Heart left ventricle (tissue), 13 donors: ENCODE data around the gene SNRNP48.

ENCODE experiments used
- POLR2A ChIP-seq, 2 donors: fragments of 450-650 bp; IDR thresholded peaks; one replicate each; pipeline ENCODE4 v1.6.1; 2017; ENCODE audit warnings: antibody characterized with exemption in 2 of 2, mild to moderate bottlenecking in 2 of 2, moderate library complexity in 2 of 2
- TF ChIP-seq, protein P1 (sequence below), 12 donors: fragments of 200-600 bp; sonication (generic) in 4 of 12; IDR thresholded peaks; one replicate each; pipeline versions ENCODE4 v1.5.0 to v1.8.0; 2018 to 2022; ENCODE audit warnings: antibody characterized with exemption in 12 of 12, mild to moderate bottlenecking in 5 of 12
- donor health status: ischemic (EF 13 %, LVEDD 7.1; RV severe dilation, severe dysfunction).
- donor health status: DM: no; HTN: yes; CAD: no.
- donor health status: DM: no; HTN: no; CAD: no.
- donor health status: ischemic (EF 25% LVEDD 6.9; RV normal size, moderate dysfunction).
- donor health status: ischemic (EF 25% LVEDD 5.7; RV mildly dilated, moderate dysfunction).
- donor health status: ischemic (EF 35%, LVEDD 5.7; RV mildly dilated, moderate dysfunction).
- donor health status: nonischemic (EF 11% LVEDD 7.7; RV severe dilation, severe dysfunction).
- donor health status: DM: yes; HTN: yes; CAD: no.
- donor health status: PGD.
- donor health status: ischemic (EF 29% LVEDD 5.4; RV normal size, mild dysfunction).
- donor health status: nonischemic (EF 23%, LVEDD 6.1; RV moderate dilation, normal function).

DNA sequence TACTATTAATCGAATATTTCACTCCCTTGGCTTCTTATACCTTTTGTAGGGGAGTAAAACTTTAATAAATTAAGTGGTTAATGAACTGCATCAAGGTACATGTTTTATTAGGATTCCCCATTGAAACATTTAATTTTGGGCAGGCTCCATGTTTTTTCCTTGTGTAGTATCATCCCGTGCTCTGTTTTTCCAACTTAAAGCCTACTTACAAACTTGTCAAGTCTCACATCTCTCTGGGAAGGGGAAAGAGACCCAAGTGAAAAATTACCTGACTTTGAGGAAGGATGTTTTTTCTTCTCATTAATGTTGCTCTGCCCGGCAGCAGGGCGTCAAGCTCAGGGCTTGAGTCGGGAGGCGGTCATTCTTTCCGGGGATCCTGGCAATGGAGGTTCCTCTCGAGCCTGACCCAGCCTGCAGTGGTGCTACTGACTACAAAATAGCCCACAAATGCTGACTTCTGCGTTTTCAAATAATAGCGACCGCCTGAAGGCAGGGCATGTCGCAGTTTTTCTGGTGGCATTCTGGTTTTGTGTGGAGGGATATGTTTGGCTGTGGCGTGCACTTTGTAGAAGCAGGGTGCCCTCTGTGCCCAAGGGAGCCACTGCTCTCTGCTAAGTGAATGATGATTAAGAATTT lies 46.1 kb upstream of the SNRNP48 start:
- TF ChIP-seq, protein P1, sequence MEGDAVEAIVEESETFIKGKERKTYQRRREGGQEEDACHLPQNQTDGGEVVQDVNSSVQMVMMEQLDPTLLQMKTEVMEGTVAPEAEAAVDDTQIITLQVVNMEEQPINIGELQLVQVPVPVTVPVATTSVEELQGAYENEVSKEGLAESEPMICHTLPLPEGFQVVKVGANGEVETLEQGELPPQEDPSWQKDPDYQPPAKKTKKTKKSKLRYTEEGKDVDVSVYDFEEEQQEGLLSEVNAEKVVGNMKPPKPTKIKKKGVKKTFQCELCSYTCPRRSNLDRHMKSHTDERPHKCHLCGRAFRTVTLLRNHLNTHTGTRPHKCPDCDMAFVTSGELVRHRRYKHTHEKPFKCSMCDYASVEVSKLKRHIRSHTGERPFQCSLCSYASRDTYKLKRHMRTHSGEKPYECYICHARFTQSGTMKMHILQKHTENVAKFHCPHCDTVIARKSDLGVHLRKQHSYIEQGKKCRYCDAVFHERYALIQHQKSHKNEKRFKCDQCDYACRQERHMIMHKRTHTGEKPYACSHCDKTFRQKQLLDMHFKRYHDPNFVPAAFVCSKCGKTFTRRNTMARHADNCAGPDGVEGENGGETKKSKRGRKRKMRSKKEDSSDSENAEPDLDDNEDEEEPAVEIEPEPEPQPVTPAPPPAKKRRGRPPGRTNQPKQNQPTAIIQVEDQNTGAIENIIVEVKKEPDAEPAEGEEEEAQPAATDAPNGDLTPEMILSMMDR (IDR thresholded peaks at IDR 0.05), result no peak
- no peak for TF ChIP-seq POLR2A (IDR thresholded peaks at IDR 0.05)
